ENCODE data around the gene PPP1R7.

GRCh38 chr2:241198381-241199279 lies 48.4 kb downstream of the PPP1R7 start:
- TF ChIP-seq SMC3 (IDR thresholded peaks at IDR 0.05; ENCODE audit: low read depth, low read length): no peak
- TF ChIP-seq TAF1 (IDR thresholded peaks at IDR 0.05; ENCODE audit: borderline replicate concordance, low read depth, low read length): no peak
- no peak for TF ChIP-seq EP300 (IDR thresholded peaks at IDR 0.05; ENCODE audit: borderline replicate concordance in 1 of 2, low read depth in 1 of 2, low read length in 1 of 2)
- no peak for TF ChIP-seq CTCF (IDR thresholded peaks at IDR 0.05)
- TF ChIP-seq POLR2AphosphoS5 (IDR thresholded peaks at IDR 0.05; ENCODE audit: low read depth, low read length): no peak
- TF ChIP-seq SIN3A (IDR thresholded peaks at IDR 0.05; ENCODE audit: borderline replicate concordance, low read depth, low read length): no peak
- no peak for TF ChIP-seq IRF3 (IDR thresholded peaks at IDR 0.05; ENCODE audit: low read depth, low read length)
- no peak for TF ChIP-seq YY1 (IDR thresholded peaks at IDR 0.05; ENCODE audit: low read depth)
- TF ChIP-seq GABPA (IDR thresholded peaks at IDR 0.05; ENCODE audit: low read depth): no peak
- TF ChIP-seq REST (IDR thresholded peaks at IDR 0.05; ENCODE audit: low read depth, low read length): no peak
- TF ChIP-seq FOXM1 (IDR thresholded peaks at IDR 0.05; ENCODE audit: low read depth): no peak
- TF ChIP-seq MAX (IDR thresholded peaks at IDR 0.05; ENCODE audit: low read depth): no peak
- TF ChIP-seq RCOR1 (IDR thresholded peaks at IDR 0.05; ENCODE audit: low read length): no peak
